Measurements from ENCODE around the gene SGCB.

GRCh38 chr4:52010986-52011385 is 27.1 kb downstream of the SGCB start:
- TF ChIP-seq CTCF (IDR thresholded peaks at IDR 0.05) (no peak), POLR2A (IDR thresholded peaks at IDR 0.05) (no peak), POLR2AphosphoS5 (IDR thresholded peaks at IDR 0.05; ENCODE audit: insufficient read depth in 1 of 2, low read depth in 1 of 2) (no peak)
